Measurements from ENCODE around the gene FYN. TPM values are rescaled to one million over a fixed set of nuclear protein-coding genes. Genes with fewer than 3 reads are reported as not detected.

Gene FYN
- total and polyA plus RNA-seq, 2 experiments from 2014 or later: 95.7 to 104 TPM

DNA sequence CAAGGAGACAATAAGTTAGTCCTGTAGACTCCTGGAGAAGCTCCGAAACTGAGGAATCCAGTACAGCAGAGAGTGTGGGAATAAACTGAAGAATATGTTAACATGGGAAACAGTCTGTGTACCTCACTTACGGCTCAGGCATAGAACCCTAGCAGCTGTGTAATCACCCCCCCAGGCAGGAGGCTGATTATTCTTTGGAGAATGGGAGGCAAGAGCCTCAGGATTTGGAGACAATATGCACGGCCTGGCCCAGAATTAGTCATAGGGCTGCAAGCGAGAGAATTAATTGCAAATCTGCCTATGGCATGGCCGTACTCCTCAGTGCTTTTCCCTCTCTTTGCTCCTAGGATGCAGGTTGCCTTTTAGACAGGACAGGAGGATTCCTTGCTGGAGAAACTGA lies 27.5 kb upstream of the FYN start:
- TF ChIP-seq, protein P1, sequence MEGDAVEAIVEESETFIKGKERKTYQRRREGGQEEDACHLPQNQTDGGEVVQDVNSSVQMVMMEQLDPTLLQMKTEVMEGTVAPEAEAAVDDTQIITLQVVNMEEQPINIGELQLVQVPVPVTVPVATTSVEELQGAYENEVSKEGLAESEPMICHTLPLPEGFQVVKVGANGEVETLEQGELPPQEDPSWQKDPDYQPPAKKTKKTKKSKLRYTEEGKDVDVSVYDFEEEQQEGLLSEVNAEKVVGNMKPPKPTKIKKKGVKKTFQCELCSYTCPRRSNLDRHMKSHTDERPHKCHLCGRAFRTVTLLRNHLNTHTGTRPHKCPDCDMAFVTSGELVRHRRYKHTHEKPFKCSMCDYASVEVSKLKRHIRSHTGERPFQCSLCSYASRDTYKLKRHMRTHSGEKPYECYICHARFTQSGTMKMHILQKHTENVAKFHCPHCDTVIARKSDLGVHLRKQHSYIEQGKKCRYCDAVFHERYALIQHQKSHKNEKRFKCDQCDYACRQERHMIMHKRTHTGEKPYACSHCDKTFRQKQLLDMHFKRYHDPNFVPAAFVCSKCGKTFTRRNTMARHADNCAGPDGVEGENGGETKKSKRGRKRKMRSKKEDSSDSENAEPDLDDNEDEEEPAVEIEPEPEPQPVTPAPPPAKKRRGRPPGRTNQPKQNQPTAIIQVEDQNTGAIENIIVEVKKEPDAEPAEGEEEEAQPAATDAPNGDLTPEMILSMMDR (IDR thresholded peaks at IDR 0.05; ENCODE audit: low read depth, low read length): no peak
- no peaks in the 10 kb centered on the region for H3K27me3 ChIP-seq

DNA sequence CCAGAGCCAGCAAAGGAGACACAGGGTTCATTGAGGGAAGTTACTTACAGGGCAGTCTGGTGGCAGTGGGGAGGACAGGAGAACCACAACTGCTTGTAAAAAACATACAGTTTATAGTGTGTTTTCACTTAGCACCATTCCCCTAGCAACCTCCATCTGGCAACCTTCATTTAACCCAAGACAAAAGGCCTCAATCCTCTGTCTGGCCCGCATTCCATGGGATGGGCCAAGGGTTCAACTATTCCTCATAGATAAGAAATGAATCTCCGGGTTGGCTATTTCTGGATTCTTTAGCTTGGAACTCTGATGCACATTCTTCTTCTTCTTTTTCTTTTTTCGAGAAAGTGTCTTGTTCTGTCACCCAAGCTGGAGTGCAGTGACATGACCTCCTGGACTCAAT lies 26.3 kb upstream of the FYN start:
- no peaks in the 10 kb centered on the region for H3K27me3 ChIP-seq
- no peaks in the 10 kb centered on the region for H3K36me3 ChIP-seq
- DNase-seq (ENCODE audit: low read depth in 1 of 2, low spot score in 1 of 2): peak in 1 of 2 donors; percentile 40

More for the DNA sequence above, 27.5 kb upstream of the FYN start:
- no peak overlapping the region for H3K27ac ChIP-seq
- H3K4me3 ChIP-seq: no peak overlapping the region
- DNase-seq (ENCODE audit: low read depth in 1 of 2, low spot score in 1 of 2): no peak
- no peaks in the 10 kb centered on the region for H3K36me3 ChIP-seq
- H3K4me1 ChIP-seq (ENCODE audit: low read depth): no peaks in the 10 kb centered on the region
- no peaks in the 10 kb centered on the region for H3K9me3 ChIP-seq (ENCODE audit: low read depth)

DNA sequence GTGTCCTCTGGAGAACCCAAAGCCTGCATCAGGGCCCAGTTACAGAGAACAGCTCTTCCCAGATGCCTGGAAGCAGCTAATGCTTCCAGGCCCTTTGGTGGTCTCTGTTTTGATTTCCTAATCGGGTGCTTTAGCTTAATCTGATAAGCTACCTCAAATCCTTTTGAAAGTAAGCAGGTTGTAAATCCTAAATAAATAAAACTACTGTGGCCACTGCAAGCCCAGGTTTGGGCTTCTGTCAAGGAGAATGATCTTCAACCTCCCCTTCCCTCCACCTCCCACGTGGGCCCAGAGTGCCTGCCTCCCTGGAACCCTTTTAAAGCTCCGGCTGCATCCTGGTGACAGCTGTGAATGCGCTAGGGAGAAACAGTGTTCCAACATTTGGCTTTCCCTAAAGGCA lies 25.2 kb upstream of the FYN start:
- Histone ChIP-seq H3K36me3 (no peaks in the 10 kb centered on the region), H3K4me1 (ENCODE audit: low read depth) (no peaks in the 10 kb centered on the region), H3K27me3 (no peaks in the 10 kb centered on the region), H3K4me3 (no peak overlapping the region), H3K9me3 (ENCODE audit: low read depth) (no peaks in the 10 kb centered on the region), H3K27ac (no peak overlapping the region)
- TF ChIP-seq, protein P1 (IDR thresholded peaks at IDR 0.05; ENCODE audit: low read depth, low read length): no peak
- DNase-seq (ENCODE audit: low read depth in 1 of 2, low spot score in 1 of 2): no peak

More for the DNA sequence above, 26.3 kb upstream of the FYN start:
- Histone ChIP-seq H3K9me3 (ENCODE audit: low read depth) (no peaks in the 10 kb centered on the region), H3K4me3 (no peak overlapping the region), H3K27ac (no peak overlapping the region), H3K4me1 (ENCODE audit: low read depth) (no peaks in the 10 kb centered on the region)
- TF ChIP-seq, protein P1 (IDR thresholded peaks at IDR 0.05; ENCODE audit: low read depth, low read length): no peak

DNA sequence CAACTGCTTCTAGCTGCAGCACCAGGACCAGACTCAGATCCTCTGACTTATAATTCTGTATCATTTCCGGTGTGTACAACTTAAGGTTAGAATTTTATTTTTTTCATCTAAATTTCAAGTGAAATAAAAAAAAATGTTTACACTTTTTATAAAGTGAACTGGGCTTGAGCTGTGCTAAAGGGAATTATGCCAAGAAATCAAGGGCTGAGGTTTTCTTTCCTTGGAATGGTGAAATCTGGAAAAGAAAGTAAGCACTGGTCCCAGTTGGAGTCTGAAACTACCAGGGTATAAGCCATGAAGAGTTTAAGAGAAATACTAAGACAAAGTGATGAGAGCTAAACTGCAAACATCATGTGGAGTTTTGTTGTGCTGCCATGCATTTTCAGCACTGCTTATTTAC lies 21.7 kb upstream of the FYN start:
- H3K27me3 ChIP-seq: peaks cover 2% of the 10 kb centered on the region
- no peak overlapping the region for H3K4me3 ChIP-seq
- DNase-seq (ENCODE audit: low read depth in 1 of 2, low spot score in 1 of 2): peak in 1 of 2 donors; percentile 33
- no peaks in the 10 kb centered on the region for H3K4me1 ChIP-seq (ENCODE audit: low read depth)
- TF ChIP-seq, protein P1 (IDR thresholded peaks at IDR 0.05; ENCODE audit: low read depth, low read length): no peak
- no peak overlapping the region for H3K27ac ChIP-seq
- H3K9me3 ChIP-seq (ENCODE audit: low read depth): no peaks in the 10 kb centered on the region
- no peaks in the 10 kb centered on the region for H3K36me3 ChIP-seq

DNA sequence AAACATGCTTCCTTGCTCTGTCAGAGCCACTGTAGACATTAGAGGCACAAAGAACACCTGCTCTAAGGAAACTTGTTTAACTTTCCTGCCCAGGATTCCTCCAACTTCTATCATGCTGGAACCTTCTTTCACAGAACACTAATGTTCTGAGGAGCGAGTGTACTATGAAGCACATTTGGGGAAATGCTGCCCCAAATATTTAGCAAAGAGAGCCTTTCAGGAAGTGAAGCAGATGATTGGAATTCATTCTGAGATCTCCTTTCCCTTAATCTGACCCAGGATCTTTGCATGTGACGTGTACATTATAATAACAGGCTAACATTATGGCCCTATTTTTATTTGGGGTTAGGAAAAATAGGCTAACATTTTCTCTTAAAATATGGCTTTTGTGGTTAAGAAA lies 21.0 kb upstream of the FYN start:
- H3K4me1 ChIP-seq (ENCODE audit: low read depth): no peaks in the 10 kb centered on the region
- no peak overlapping the region for H3K4me3 ChIP-seq
- DNase-seq (ENCODE audit: low read depth in 1 of 2, low spot score in 1 of 2): peak in 1 of 2 donors; percentile 43
- no peaks in the 10 kb centered on the region for H3K9me3 ChIP-seq (ENCODE audit: low read depth)
- H3K27ac ChIP-seq: no peak overlapping the region
- H3K27me3 ChIP-seq: peaks cover 2% of the 10 kb centered on the region
- TF ChIP-seq, protein P1 (IDR thresholded peaks at IDR 0.05; ENCODE audit: low read depth, low read length): no peak
- H3K36me3 ChIP-seq: no peaks in the 10 kb centered on the region

DNA sequence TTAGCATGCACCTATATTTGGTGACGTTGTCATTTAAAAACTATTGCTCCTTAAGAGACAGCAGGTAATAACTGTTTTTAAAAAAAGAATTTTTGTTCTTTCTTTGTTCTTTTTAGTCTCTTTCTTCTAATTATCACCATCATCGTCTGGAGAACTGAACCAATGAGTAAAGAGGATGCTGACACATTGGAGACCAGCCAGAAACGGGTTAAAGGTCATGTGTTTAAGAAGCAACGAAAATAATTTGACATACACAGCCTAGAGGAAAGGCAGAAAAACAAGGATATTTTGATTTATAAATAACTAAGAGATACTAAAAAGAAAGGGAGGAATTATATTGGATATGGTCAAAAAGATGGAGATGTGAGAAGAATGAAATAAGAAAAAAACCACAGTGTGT lies 19.2 kb upstream of the FYN start:
- Histone ChIP-seq H3K9me3 (ENCODE audit: low read depth) (no peaks in the 10 kb centered on the region), H3K4me1 (ENCODE audit: low read depth) (no peaks in the 10 kb centered on the region), H3K4me3 (no peak overlapping the region), H3K27ac (no peak overlapping the region), H3K36me3 (no peaks in the 10 kb centered on the region), H3K27me3 (peaks cover 13% of the 10 kb centered on the region)
- no peak for DNase-seq (ENCODE audit: low read depth in 1 of 2, low spot score in 1 of 2)
- TF ChIP-seq, protein P1 (IDR thresholded peaks at IDR 0.05; ENCODE audit: low read depth, low read length): no peak

Measured in cardiac muscle cell (in vitro differentiated cells and primary cell).